Breast epithelium (tissue), 4 donors: Measurements from ENCODE around the gene KLK10. TPM values are rescaled to one million over a fixed set of nuclear protein-coding genes. Genes with fewer than 3 reads are reported as not detected.
A peak's percentile ranks its signal among the peaks of the same experiment; 100 is the strongest.

Experiments used
- DNase-seq, 2 donors: peaks; one replicate each; pipeline ENCODE4 v3.0.0-alpha.2; 2019; ENCODE audit warnings: low spot score in 2 of 2
- H3K27ac ChIP-seq, 2 donors: fragments of 200-600 bp; sonication (generic) in 1 of 2; one replicate each; pipeline ENCODE4 v1.5.1; 2016 to 2019; ENCODE audit warnings: mild to moderate bottlenecking in 1 of 2
- H3K27me3 ChIP-seq, 2 donors: fragments of 200-600 bp; sonication (generic) in 1 of 2; one replicate each; pipeline versions ENCODE4 v1.5.1 to v1.6.0; 2017 to 2019; ENCODE audit warnings: control low read depth in 1 of 2, mild to moderate bottlenecking in 1 of 2
- H3K36me3 ChIP-seq: fragments of 200-600 bp; one replicate; pipeline ENCODE4 v1.5.1; 2019
- H3K4me1 ChIP-seq, 2 donors: fragments of 200-600 bp; sonication (generic); one replicate each; pipeline ENCODE4 v1.5.1; 2016 to 2019; ENCODE audit warnings: control low read depth in 1 of 2
- H3K4me3 ChIP-seq, 3 donors: fragments of 200-600 bp; sonication (generic); 1 replicate in 2 of 3; 2 replicates in 1 of 3; pipeline ENCODE4 v1.5.1; 2016 to 2019; ENCODE audit warnings: mild to moderate bottlenecking in 3 of 3, moderate library complexity in 2 of 3
- H3K9me3 ChIP-seq, 2 donors: fragments of 200-600 bp; sonication (generic) in 1 of 2; one replicate each; pipeline ENCODE4 v1.5.1; 2016 to 2019; ENCODE audit warnings: control low read depth in 1 of 2
- POLR2A ChIP-seq: fragments of 450-650 bp; IDR thresholded peaks from one replicate; pipeline ENCODE4 v1.6.1; 2016; ENCODE audit warnings: antibody characterized with exemption, mild to moderate bottlenecking, moderate library complexity
- POLR2AphosphoS5 ChIP-seq, 3 donors: sonication (generic); formaldehyde crosslinking; IDR thresholded peaks; one replicate each; pipeline ENCODE4 v1.6.1; 2017; ENCODE audit warnings: antibody characterized with exemption in 3 of 3
- intact Hi-C: fragments of 100-400 bp; cut with DNase I; formaldehyde crosslinking; loops from one replicate; pipeline ENCODE4 v1.15.1; 2023; ENCODE audit warnings: low total_unique reads
- total RNA-seq, 3 donors: library from RNA; depleted of rRNA; stranded (reverse); fragments of >200 nt; gene quantifications; one replicate each; pipeline ENCODE4 v1.1.0, GENCODE V29; 2016
- TF ChIP-seq, protein P1 (sequence below), 3 donors: fragments of 450-650 bp; IDR thresholded peaks; one replicate each; pipeline ENCODE4 v1.5.1; 2016 to 2017; ENCODE audit warnings: antibody characterized with exemption in 3 of 3, mild to moderate bottlenecking in 3 of 3, moderate library complexity in 3 of 3

KLK10 gene
- total RNA-seq, 3 donors from 2014 or later, result 3.3 to 13.9 TPM; not detected in 1

DNA sequence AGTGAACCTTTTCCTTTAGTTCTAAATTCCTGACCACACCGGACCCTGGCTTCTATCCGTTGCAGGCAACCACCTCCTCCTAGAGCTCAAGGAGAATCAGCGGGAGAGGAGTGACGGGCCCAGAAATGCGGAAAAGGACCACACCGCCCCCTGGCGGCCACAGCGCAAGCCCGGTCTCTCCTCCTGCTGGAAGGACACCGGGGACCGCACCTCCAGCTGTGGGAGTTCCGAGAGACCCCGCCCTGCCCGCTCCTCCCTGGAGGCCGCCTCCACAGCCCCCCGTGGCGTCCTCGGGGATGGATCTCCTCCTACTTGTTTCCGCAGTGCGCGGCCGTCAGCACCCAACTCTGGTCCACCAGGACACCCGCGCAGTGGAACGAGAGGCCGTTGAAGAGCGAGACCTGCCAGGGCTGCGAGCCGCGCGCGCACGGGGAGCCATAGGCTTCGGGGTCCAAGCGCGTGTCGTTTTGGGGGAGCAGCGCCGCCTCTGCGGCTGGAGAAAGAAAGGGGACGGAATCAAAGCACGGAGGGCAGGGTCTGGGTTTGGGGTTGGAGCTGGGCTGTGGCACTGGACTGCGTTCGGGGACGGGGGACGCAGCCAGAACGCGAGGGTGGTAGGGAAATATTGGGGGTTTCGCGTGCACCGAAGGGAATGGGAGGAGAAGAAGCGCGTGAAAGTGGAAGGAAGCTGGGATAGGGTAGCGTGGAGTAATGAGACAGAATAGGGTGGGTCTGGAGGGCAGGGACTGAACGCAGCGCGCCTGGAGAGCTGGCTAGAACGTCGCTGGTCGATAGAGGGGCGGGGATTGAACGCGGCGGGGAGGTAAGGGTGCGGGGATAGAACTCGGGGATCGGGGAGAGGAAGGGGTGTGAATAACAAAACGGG lies 2.5 kb downstream of the KLK10 start:
- peak overlapping the region in 2 of 3 donors; percentile 61 to 80 for H3K4me3 ChIP-seq
- DNase-seq, result peak; percentile 81 to 83
- peaks cover 0 to 3% of the 10 kb centered on the region in 2 donors for H3K4me1 ChIP-seq
- H3K27ac ChIP-seq, result peak overlapping the region; percentile 82 to 86
- H3K36me3 ChIP-seq, result no peaks in the 10 kb centered on the region
- peaks cover 0 to 9% of the 10 kb centered on the region in 2 donors for H3K27me3 ChIP-seq
- intact Hi-C loops, result loop anchor here (5.0 to 10.0 kb wide), 2 partner anchors 82 to 1660 kb away; no protein-coding TSS in a partner anchor
- H3K9me3 ChIP-seq, result no peaks in the 10 kb centered on the region
- TF ChIP-seq POLR2AphosphoS5 (IDR thresholded peaks at IDR 0.05) (peak in 1 of 3 donors; percentile 56), POLR2A (no peak)
- TF ChIP-seq, protein P1, sequence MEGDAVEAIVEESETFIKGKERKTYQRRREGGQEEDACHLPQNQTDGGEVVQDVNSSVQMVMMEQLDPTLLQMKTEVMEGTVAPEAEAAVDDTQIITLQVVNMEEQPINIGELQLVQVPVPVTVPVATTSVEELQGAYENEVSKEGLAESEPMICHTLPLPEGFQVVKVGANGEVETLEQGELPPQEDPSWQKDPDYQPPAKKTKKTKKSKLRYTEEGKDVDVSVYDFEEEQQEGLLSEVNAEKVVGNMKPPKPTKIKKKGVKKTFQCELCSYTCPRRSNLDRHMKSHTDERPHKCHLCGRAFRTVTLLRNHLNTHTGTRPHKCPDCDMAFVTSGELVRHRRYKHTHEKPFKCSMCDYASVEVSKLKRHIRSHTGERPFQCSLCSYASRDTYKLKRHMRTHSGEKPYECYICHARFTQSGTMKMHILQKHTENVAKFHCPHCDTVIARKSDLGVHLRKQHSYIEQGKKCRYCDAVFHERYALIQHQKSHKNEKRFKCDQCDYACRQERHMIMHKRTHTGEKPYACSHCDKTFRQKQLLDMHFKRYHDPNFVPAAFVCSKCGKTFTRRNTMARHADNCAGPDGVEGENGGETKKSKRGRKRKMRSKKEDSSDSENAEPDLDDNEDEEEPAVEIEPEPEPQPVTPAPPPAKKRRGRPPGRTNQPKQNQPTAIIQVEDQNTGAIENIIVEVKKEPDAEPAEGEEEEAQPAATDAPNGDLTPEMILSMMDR (IDR thresholded peaks at IDR 0.05), result peak; percentile 76 to 96 (median 78)

GRCh38 chr19:51015691-51016267 lies 3.7 kb downstream of the KLK10 start:
- Histone ChIP-seq H3K4me3 (no peak overlapping the region), H3K36me3 (no peaks in the 10 kb centered on the region), H3K9me3 (no peaks in the 10 kb centered on the region), H3K4me1 (peaks cover 0 to 3% of the 10 kb centered on the region in 2 donors), H3K27ac (peak overlapping the region in 1 of 2 donors; percentile 82), H3K27me3 (peaks cover 0 to 9% of the 10 kb centered on the region in 2 donors)
- TF ChIP-seq, protein P1 (IDR thresholded peaks at IDR 0.05), result no peak
- no peak for TF ChIP-seq POLR2A
- TF ChIP-seq POLR2AphosphoS5 (IDR thresholded peaks at IDR 0.05), result no peak
- no peak for DNase-seq
- intact Hi-C loops, result loop anchor here (5.0 to 10.0 kb wide), 2 partner anchors 81 to 1658 kb away; no protein-coding TSS in a partner anchor

- peaks cover 0 to 9% of the 10 kb centered on the region in 2 donors for H3K27me3 ChIP-seq
Observed at GRCh38 chr19:51014242-51014641, 5.3 kb downstream of the KLK10 start.

DNA sequence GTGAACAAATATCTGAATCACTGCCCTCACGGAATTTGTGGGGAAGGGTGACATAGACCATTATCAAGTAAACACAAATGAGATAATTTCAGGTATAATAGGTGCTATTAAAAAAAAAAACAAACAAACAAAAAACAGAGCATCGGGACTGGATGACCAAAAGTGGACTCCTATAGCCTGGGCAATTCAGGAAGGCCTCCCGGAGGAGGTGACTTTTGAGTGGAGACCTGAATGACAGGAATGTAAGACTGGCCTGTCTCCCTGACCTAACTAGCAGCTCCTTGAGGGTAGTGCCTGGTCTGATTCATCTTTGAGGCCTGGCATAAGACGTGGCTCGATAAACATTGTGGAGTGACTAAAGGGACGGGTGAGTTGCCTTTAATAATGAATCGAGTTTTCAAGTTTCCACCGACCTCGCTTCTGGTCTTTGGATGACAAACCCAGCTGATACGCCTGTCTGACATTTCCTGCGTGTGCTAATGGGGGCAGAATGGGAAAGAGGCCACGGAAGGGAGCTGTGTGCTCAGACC lies 6.8 kb downstream of the KLK10 start:
- no peak for DNase-seq
- intact Hi-C loops, result loop anchor here (10.0 kb wide), 1 partner anchor 78 kb away; no protein-coding TSS in a partner anchor
- peaks cover 0 to 3% of the 10 kb centered on the region in 2 donors for H3K4me1 ChIP-seq

More at GRCh38 chr19:51014242-51014641, 5.3 kb downstream of the KLK10 start:
- H3K4me3 ChIP-seq, result no peak overlapping the region
- H3K36me3 ChIP-seq, result no peaks in the 10 kb centered on the region
- H3K9me3 ChIP-seq, result no peaks in the 10 kb centered on the region
- TF ChIP-seq POLR2A, result no peak
- TF ChIP-seq, protein P1 (IDR thresholded peaks at IDR 0.05), result no peak
- H3K27ac ChIP-seq, result no peak overlapping the region
- peaks cover 0 to 3% of the 10 kb centered on the region in 2 donors for H3K4me1 ChIP-seq
- intact Hi-C loops, result loop anchor here (10.0 kb wide), 1 partner anchor 79 kb away; no protein-coding TSS in a partner anchor
- no peak for DNase-seq

More for the DNA sequence above, 6.8 kb downstream of the KLK10 start:
- H3K27me3 ChIP-seq, result peaks cover 0 to 9% of the 10 kb centered on the region in 2 donors
- no peaks in the 10 kb centered on the region for H3K9me3 ChIP-seq
- H3K4me3 ChIP-seq, result no peak overlapping the region
- TF ChIP-seq POLR2A, result no peak
- TF ChIP-seq, protein P1 (IDR thresholded peaks at IDR 0.05), result no peak
- TF ChIP-seq POLR2AphosphoS5 (IDR thresholded peaks at IDR 0.05), result no peak
- H3K36me3 ChIP-seq, result no peaks in the 10 kb centered on the region
- no peak overlapping the region for H3K27ac ChIP-seq
